Measurements from ENCODE around the gene XYLT1. TPM values are rescaled to one million over a fixed set of nuclear protein-coding genes. Genes with fewer than 3 reads are reported as not detected.

Gene XYLT1
- total and polyA plus RNA-seq, 12 donors: 0.29 to 4.0 (median 1.6) TPM

GRCh38 chr16:17133851-17134250 is 336.9 kb downstream of the XYLT1 start:
- H3K27me3 ChIP-seq: no peaks in the 10 kb centered on the region
- TF ChIP-seq CTCF (IDR thresholded peaks at IDR 0.05): no peak
- no peaks in the 10 kb centered on the region for H3K4me1 ChIP-seq
- no peaks in the 10 kb centered on the region for H3K9me3 ChIP-seq
- peaks cover 0 to 22% (median 0%) of the 10 kb centered on the region in 9 donors for H3K36me3 ChIP-seq
- H3K27ac ChIP-seq: no peak overlapping the region
- intact Hi-C loops (cut with DNase I): loop anchor here in 1 of 10 donors (1.0 kb wide), 1 partner anchor 16 kb away; no protein-coding TSS in a partner anchor
- DNase-seq (no peak), ATAC-seq (no peak)
- no peak overlapping the region for H3K4me3 ChIP-seq
- 98% methylated on average over 5 of the region's 5 CpGs for WGBS, 2 donors

GRCh38 chr16:17131351-17131750 is 339.4 kb downstream of the XYLT1 start:
- peaks cover 0 to 28% (median 0%) of the 10 kb centered on the region in 9 donors for H3K36me3 ChIP-seq
- no peak overlapping the region for H3K4me3 ChIP-seq
- 86 to 87% methylated on average over 6 of the region's 6 CpGs for WGBS, 2 donors
- TF ChIP-seq CTCF (IDR thresholded peaks at IDR 0.05): no peak
- H3K27ac ChIP-seq: no peak overlapping the region
- intact Hi-C loops (cut with DNase I): no loop called here
- ATAC-seq (no peak), DNase-seq (no peak)
- H3K9me3 ChIP-seq: no peaks in the 10 kb centered on the region
- H3K4me1 ChIP-seq: no peaks in the 10 kb centered on the region
- no peaks in the 10 kb centered on the region for H3K27me3 ChIP-seq

GRCh38 chr16:17130733-17131132 is 340.0 kb downstream of the XYLT1 start:
- H3K4me1 ChIP-seq: no peaks in the 10 kb centered on the region
- WGBS, 2 donors: 88 to 89% methylated on average over 6 of the region's 6 CpGs

GRCh38 chr16:17129971-17130370 is 340.8 kb downstream of the XYLT1 start:
- no peak for DNase-seq
- intact Hi-C loops (cut with DNase I): no loop called here
- H3K27ac ChIP-seq: no peak overlapping the region
- no peak for ATAC-seq
- H3K4me1 ChIP-seq: no peaks in the 10 kb centered on the region
- H3K9me3 ChIP-seq: peaks cover 0 to 4% (median 0%) of the 10 kb centered on the region in 11 donors
- H3K36me3 ChIP-seq: peaks cover 0 to 40% (median 0%) of the 10 kb centered on the region in 9 donors
- 90% methylated on average over 5 of the region's 5 CpGs for WGBS, 2 donors
- H3K4me3 ChIP-seq: no peak overlapping the region
- TF ChIP-seq CTCF (IDR thresholded peaks at IDR 0.05): no peak
- no peaks in the 10 kb centered on the region for H3K27me3 ChIP-seq

More at GRCh38 chr16:17130733-17131132, 340.0 kb downstream of the XYLT1 start:
- no peak for TF ChIP-seq CTCF (IDR thresholded peaks at IDR 0.05)
- intact Hi-C loops (cut with DNase I): no loop called here
- DNase-seq (no peak), ATAC-seq (no peak)
- Histone ChIP-seq H3K9me3 (no peaks in the 10 kb centered on the region), H3K36me3 (peaks cover 0 to 34% (median 0%) of the 10 kb centered on the region in 9 donors), H3K27ac (no peak overlapping the region), H3K4me3 (no peak overlapping the region), H3K27me3 (no peaks in the 10 kb centered on the region)

All from heart right ventricle (tissue), 16 donors.